WTC11 (cell line): ENCODE data around the gene ADAM8. TPM values are rescaled to one million over a fixed set of nuclear protein-coding genes. Genes with fewer than 3 reads are reported as not detected.

Experiments
- ATAC-seq: fragments of 200-7000 bp; cut with Tn5 transposase; 2 replicates; pipeline ENCODE4 v1.10.0; 2021; ENCODE audit warnings: mild to moderate bottlenecking, moderate library complexity
- CTCF ChIA-PET: fragments of 300-600 bp; sonication (Branson Sonifier 250); formaldehyde crosslinking; loops from one replicate; lab custom pipeline; 2021; ENCODE audit warnings: antibody characterized with exemption; lab: Charles Lee
- POLR2A ChIA-PET: fragments of 350-600 bp; sonication (Branson Sonifier 250); formaldehyde crosslinking; loops from one replicate; lab custom pipeline; 2021; ENCODE audit warnings: antibody characterized with exemption; lab: Charles Lee
- DNase-seq: peaks from one replicate; pipeline ENCODE4 v3.0.0; 2021; ENCODE audit warnings: low spot score
- H3K27ac Mint-ChIP-seq: 2 replicates; pipeline ENCODE4 v1.8.0; 2021; ENCODE audit warnings: mixed read lengths
- H3K27me3 Mint-ChIP-seq: 2 replicates; pipeline ENCODE4 v1.8.0; 2021; ENCODE audit warnings: low read depth, mild to moderate bottlenecking, moderate library complexity, mixed read lengths
- H3K36me3 Mint-ChIP-seq: 2 replicates; pipeline ENCODE4 v1.8.0; 2021; ENCODE audit warnings: mixed read lengths
- H3K4me1 Mint-ChIP-seq: 2 replicates; pipeline ENCODE4 v1.8.0; 2022; ENCODE audit warnings: mixed read lengths
- H3K4me3 Mint-ChIP-seq: 2 replicates; pipeline ENCODE4 v1.8.0; 2021; ENCODE audit warnings: mild to moderate bottlenecking, moderate library complexity, mixed read lengths
- H3K9me3 Mint-ChIP-seq: 2 replicates; pipeline ENCODE4 v1.8.0; 2021; ENCODE audit warnings: mixed read lengths
- CBFB ChIP-seq: sonication (generic); formaldehyde crosslinking; IDR thresholded peaks from 2 replicates; pipeline ENCODE4 v1.8.1; 2022; ENCODE audit warnings: mild to moderate bottlenecking, low read depth, missing genetic modification reagents
- ESRRA ChIP-seq: sonication (generic); formaldehyde crosslinking; IDR thresholded peaks from 2 replicates; pipeline ENCODE4 v1.8.1; 2022; ENCODE audit warnings: mild to moderate bottlenecking, missing genetic modification reagents, borderline replicate concordance
- FOXJ3 ChIP-seq: sonication (generic); formaldehyde crosslinking; IDR thresholded peaks from 2 replicates; pipeline ENCODE4 v1.9.0; 2021; ENCODE audit warnings: missing genetic modification reagents, mild to moderate bottlenecking, borderline replicate concordance
- FOXK1 ChIP-seq: sonication (generic); formaldehyde crosslinking; IDR thresholded peaks from 2 replicates; pipeline ENCODE4 v1.8.0; 2022; ENCODE audit warnings: mild to moderate bottlenecking, moderate library complexity, missing genetic modification reagents
- GTF2I ChIP-seq: fragments of 250-450 bp; sonication (Bioruptor Pico); conservative IDR thresholded peaks from 2 replicates; pipeline ENCODE4 v1.4.0; 2021; ENCODE audit warnings: mild to moderate bottlenecking
- HMGA2 ChIP-seq: fragments of 250-450 bp; sonication (Bioruptor Pico); IDR thresholded peaks from 2 replicates; pipeline ENCODE4 v1.4.0; 2021; ENCODE audit warnings: mild to moderate bottlenecking, moderate library complexity
- JUN ChIP-seq: sonication (generic); formaldehyde crosslinking; IDR thresholded peaks from 2 replicates; pipeline ENCODE4 v1.8.0; 2023; ENCODE audit warnings: mild to moderate bottlenecking, missing genetic modification reagents
- NR1H2 ChIP-seq: sonication (generic); formaldehyde crosslinking; IDR thresholded peaks from 2 replicates; pipeline ENCODE4 v1.9.0; 2021; ENCODE audit warnings: mild to moderate bottlenecking, moderate library complexity, missing genetic modification reagents
- NR2C2 ChIP-seq: sonication (generic); formaldehyde crosslinking; IDR thresholded peaks from 2 replicates; pipeline ENCODE4 v1.8.0; 2022; ENCODE audit warnings: mild to moderate bottlenecking, missing genetic modification reagents
- OVOL2 ChIP-seq: fragments of 250-450 bp; sonication (Bioruptor Pico); IDR thresholded peaks from 2 replicates; pipeline ENCODE4 v1.9.0; 2021; ENCODE audit warnings: mild to moderate bottlenecking, borderline replicate concordance
- TP53 ChIP-seq: sonication (generic); formaldehyde crosslinking; IDR thresholded peaks from 2 replicates; pipeline ENCODE4 v1.8.1; 2023; ENCODE audit warnings: mild to moderate bottlenecking, missing genetic modification reagents
- ZBTB21 ChIP-seq: sonication (generic); formaldehyde crosslinking; IDR thresholded peaks from 2 replicates; pipeline ENCODE4 v1.8.1; 2023; ENCODE audit warnings: mild to moderate bottlenecking, missing genetic modification reagents, borderline replicate concordance
- ZNF423 ChIP-seq: fragments of 250-450 bp; sonication (Bioruptor Pico); IDR thresholded peaks from 2 replicates; pipeline ENCODE4 v2.1.2; 2022; ENCODE audit warnings: mild to moderate bottlenecking, moderate library complexity
- total RNA-seq: library from RNA; stranded (reverse); gene quantifications from 3 replicates; pipeline ENCODE4 v1.2.3, GENCODE V29; 2021
- TF ChIP-seq, protein P1 (sequence below): sonication (generic); formaldehyde crosslinking; conservative IDR thresholded peaks from 2 replicates; pipeline ENCODE4 v1.8.1; 2023; ENCODE audit warnings: mild to moderate bottlenecking, low read depth, missing genetic modification reagents, moderate library complexity
- TF ChIP-seq, protein P2 (sequence below): sonication (generic); formaldehyde crosslinking; IDR thresholded peaks from 2 replicates; pipeline ENCODE4 v1.8.1; 2022; ENCODE audit warnings: low read depth, missing genetic modification reagents, borderline replicate concordance
- TF ChIP-seq, protein P3 (sequence below): fragments of 250-450 bp; sonication (Bioruptor Pico); IDR thresholded peaks from 2 replicates; pipeline ENCODE4 v1.9.0; 2021; ENCODE audit warnings: mild to moderate bottlenecking
- TF ChIP-seq, protein P4 (sequence below): sonication (generic); formaldehyde crosslinking; conservative IDR thresholded peaks from 2 replicates; pipeline ENCODE4 v1.8.1; 2022; ENCODE audit warnings: mild to moderate bottlenecking, missing genetic modification reagents

The ADAM8 gene
- total RNA-seq, 1 experiment from 2014 or later: 7.2 TPM

DNA sequence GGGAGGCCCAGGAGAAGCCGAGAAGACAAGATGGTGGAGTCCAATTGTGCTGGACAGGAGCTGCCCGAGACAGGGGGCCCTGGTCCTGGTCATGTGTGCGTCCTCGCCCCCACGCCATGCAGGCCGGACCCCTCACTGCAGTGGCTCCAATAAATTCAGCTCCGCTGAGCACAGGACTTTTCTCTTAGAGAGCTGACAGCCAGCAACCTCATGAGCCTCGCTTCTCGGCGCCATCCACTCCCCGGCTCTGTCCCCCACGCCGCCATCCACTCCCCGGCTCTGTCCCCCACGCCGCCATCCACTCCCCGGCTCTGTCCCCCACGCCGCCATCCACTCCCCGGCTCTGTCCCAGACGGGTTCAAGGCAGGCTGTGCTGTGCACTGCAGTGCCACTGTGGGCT lies 49.4 kb downstream of the ADAM8 start:
- ATAC-seq (no peak), DNase-seq (no peak)
- Mint-ChIP-seq H3K9me3 (no peaks in the 10 kb centered on the region), H3K4me1 (peaks cover 37% of the 10 kb centered on the region), H3K4me3 (no peak overlapping the region), H3K27ac (0 out of 2 replicates have a peak overlapping the region, but pooled peaks have one; percentile 60), H3K36me3 (peaks cover 6% of the 10 kb centered on the region), H3K27me3 (peaks cover 30% of the 10 kb centered on the region)
- ChIA-PET CTCF (interaction anchor here (0.7 to 1.4 kb wide), 7 partner anchors 12 to 281 kb away, joined by 3 to 7 read pairs (median 3); partner anchors contain the start of gene ADAM8), POLR2A (interaction anchor here (0.7 kb wide), 1 partner anchor 30 kb away, joined by 5 read pairs; no protein-coding TSS in a partner anchor)
- TF ChIP-seq, protein P1, sequence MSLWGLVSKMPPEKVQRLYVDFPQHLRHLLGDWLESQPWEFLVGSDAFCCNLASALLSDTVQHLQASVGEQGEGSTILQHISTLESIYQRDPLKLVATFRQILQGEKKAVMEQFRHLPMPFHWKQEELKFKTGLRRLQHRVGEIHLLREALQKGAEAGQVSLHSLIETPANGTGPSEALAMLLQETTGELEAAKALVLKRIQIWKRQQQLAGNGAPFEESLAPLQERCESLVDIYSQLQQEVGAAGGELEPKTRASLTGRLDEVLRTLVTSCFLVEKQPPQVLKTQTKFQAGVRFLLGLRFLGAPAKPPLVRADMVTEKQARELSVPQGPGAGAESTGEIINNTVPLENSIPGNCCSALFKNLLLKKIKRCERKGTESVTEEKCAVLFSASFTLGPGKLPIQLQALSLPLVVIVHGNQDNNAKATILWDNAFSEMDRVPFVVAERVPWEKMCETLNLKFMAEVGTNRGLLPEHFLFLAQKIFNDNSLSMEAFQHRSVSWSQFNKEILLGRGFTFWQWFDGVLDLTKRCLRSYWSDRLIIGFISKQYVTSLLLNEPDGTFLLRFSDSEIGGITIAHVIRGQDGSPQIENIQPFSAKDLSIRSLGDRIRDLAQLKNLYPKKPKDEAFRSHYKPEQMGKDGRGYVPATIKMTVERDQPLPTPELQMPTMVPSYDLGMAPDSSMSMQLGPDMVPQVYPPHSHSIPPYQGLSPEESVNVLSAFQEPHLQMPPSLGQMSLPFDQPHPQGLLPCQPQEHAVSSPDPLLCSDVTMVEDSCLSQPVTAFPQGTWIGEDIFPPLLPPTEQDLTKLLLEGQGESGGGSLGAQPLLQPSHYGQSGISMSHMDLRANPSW (CRISPR knock-in tag): no peak
- TF ChIP-seq, protein P2, sequence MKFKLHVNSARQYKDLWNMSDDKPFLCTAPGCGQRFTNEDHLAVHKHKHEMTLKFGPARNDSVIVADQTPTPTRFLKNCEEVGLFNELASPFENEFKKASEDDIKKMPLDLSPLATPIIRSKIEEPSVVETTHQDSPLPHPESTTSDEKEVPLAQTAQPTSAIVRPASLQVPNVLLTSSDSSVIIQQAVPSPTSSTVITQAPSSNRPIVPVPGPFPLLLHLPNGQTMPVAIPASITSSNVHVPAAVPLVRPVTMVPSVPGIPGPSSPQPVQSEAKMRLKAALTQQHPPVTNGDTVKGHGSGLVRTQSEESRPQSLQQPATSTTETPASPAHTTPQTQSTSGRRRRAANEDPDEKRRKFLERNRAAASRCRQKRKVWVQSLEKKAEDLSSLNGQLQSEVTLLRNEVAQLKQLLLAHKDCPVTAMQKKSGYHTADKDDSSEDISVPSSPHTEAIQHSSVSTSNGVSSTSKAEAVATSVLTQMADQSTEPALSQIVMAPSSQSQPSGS (CRISPR knock-in tag): no peak
- TF ChIP-seq HMGA2 (CRISPR knock-in tag) (no peak), TP53 (no peak), ESRRA (no peak), FOXJ3 (CRISPR knock-in tag) (no peak), ZNF423 (CRISPR knock-in tag) (no peak), FOXK1 (no peak), NR1H2 (CRISPR knock-in tag) (no peak), JUN (CRISPR knock-in tag) (no peak), GTF2I (no peak), NR2C2 (no peak), CBFB (no peak), ZBTB21 (no peak)
- TF ChIP-seq, protein P3, sequence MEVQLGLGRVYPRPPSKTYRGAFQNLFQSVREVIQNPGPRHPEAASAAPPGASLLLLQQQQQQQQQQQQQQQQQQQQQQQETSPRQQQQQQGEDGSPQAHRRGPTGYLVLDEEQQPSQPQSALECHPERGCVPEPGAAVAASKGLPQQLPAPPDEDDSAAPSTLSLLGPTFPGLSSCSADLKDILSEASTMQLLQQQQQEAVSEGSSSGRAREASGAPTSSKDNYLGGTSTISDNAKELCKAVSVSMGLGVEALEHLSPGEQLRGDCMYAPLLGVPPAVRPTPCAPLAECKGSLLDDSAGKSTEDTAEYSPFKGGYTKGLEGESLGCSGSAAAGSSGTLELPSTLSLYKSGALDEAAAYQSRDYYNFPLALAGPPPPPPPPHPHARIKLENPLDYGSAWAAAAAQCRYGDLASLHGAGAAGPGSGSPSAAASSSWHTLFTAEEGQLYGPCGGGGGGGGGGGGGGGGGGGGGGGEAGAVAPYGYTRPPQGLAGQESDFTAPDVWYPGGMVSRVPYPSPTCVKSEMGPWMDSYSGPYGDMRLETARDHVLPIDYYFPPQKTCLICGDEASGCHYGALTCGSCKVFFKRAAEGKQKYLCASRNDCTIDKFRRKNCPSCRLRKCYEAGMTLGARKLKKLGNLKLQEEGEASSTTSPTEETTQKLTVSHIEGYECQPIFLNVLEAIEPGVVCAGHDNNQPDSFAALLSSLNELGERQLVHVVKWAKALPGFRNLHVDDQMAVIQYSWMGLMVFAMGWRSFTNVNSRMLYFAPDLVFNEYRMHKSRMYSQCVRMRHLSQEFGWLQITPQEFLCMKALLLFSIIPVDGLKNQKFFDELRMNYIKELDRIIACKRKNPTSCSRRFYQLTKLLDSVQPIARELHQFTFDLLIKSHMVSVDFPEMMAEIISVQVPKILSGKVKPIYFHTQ (CRISPR knock-in tag): no peak
- TF ChIP-seq, protein P4, sequence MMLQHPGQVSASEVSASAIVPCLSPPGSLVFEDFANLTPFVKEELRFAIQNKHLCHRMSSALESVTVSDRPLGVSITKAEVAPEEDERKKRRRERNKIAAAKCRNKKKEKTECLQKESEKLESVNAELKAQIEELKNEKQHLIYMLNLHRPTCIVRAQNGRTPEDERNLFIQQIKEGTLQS: no peak

DNA sequence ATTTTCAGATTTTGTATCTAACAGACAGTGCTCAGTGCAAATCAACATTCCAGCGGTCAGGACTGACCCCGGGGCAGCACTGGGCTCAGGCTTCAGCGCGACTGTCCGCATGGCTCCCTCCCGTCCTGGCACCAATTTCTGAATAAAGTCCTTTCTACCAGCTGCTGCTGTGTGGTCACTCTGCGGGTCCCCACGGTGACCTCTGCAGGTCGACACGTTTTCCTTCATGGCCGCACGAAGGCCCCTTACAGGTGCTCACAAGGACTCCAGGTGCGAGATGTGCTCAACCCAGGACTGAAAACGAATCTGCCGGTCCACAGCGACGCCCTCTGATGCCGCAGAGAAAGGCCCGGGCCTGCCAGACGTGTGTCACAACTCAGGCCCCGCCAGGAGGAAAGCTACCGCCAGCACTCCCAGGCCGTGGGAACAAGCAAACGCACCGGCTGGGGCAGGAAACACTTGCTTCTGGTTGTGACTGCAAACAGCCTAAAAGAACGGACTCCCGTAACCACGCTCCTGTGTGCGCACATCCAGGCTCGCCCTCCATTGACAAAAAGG lies 50.3 kb downstream of the ADAM8 start:
- no peak overlapping the region for H3K4me3 Mint-ChIP-seq
- H3K4me1 Mint-ChIP-seq: peaks cover 30% of the 10 kb centered on the region
- no peaks in the 10 kb centered on the region for H3K9me3 Mint-ChIP-seq
- CTCF ChIA-PET: interaction anchor here (0.9 to 1.4 kb wide), 7 partner anchors 11 to 118 kb away, joined by 3 to 7 read pairs (median 3); partner anchors contain the start of gene ADAM8
- H3K36me3 Mint-ChIP-seq: peaks cover 2% of the 10 kb centered on the region
- DNase-seq (no peak), ATAC-seq (no peak)
- H3K27ac Mint-ChIP-seq: peak overlapping the region; percentile 91
- TF ChIP-seq ZNF423 (CRISPR knock-in tag) (no peak), OVOL2 (CRISPR knock-in tag) (no peak)
- TF ChIP-seq, protein P4: no peak
- TF ChIP-seq, all 79 proteins: peak for 0
- POLR2A ChIA-PET: no interaction called here
- peaks cover 22% of the 10 kb centered on the region for H3K27me3 Mint-ChIP-seq
